Measurements from ENCODE around the gene MTAP.

DNA sequence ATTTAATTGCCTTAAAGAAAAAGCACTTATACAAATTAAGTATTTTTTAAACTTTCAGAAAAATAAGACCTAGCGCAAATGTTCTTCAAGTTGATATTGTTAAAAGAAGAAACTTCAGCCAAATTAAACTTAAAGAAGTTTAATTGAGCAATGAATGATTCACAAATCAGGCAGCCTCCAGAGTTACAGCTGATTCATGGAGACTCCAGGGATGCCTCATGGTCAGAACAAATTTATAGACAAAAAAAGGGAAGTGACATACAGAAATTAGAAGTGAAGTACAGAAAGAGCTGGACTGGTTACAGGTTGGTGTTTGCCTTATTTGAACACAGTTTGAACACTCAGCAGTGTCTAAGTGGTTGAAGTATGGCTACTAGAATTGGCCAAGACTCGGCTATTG is 131.4 kb downstream of the MTAP start:
- TF ChIP-seq, protein P1, sequence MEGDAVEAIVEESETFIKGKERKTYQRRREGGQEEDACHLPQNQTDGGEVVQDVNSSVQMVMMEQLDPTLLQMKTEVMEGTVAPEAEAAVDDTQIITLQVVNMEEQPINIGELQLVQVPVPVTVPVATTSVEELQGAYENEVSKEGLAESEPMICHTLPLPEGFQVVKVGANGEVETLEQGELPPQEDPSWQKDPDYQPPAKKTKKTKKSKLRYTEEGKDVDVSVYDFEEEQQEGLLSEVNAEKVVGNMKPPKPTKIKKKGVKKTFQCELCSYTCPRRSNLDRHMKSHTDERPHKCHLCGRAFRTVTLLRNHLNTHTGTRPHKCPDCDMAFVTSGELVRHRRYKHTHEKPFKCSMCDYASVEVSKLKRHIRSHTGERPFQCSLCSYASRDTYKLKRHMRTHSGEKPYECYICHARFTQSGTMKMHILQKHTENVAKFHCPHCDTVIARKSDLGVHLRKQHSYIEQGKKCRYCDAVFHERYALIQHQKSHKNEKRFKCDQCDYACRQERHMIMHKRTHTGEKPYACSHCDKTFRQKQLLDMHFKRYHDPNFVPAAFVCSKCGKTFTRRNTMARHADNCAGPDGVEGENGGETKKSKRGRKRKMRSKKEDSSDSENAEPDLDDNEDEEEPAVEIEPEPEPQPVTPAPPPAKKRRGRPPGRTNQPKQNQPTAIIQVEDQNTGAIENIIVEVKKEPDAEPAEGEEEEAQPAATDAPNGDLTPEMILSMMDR (conservative IDR thresholded peaks at IDR 0.05; ENCODE audit: low read length) = no peak
- no peak for TF ChIP-seq EZH2phosphoT487 (IDR thresholded peaks at IDR 0.05; ENCODE audit: borderline replicate concordance)
